ENCODE results near the gene MAP2K6. TPM values are rescaled to one million over a fixed set of nuclear protein-coding genes. Genes with fewer than 3 reads are reported as not detected.
A peak's percentile ranks its signal among the peaks of the same experiment; 100 is the strongest.
"Not testable (repeated sequence)": the region's sequence is repeated elsewhere in the genome, so short reads cannot be mapped to it uniquely, and the experiment has no call there.

Gene MAP2K6
- total RNA-seq, 1 experiment from 2014 or later, result 12.2 TPM

- DNase-seq, result no peak
Measured at GRCh38 chr17:69477903-69478266, 63.4 kb downstream of the MAP2K6 start.

DNA sequence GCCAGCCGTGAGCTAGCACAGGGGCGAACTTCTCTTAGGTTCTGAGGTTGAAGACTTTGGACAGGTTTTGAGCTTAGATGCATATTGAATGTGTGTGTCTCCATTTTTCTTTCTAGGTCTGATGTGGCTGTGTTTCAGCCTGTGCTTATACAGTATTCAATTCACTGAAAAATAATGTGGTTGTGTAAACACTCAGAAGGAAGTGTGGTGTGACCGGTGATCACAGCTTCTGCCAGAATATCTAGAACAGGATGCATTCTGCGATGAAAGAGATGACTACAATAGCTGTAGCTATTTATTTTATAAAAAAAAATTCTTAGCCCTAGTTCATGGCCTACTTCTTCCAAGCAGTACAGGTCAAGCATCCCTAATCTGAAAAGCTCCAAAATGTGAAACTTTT, 64.4 kb downstream of the MAP2K6 start:
- no peaks in the 10 kb centered on the region for H3K9me3 ChIP-seq (ENCODE audit: low read length)
- no peak overlapping the region for H3K4me2 ChIP-seq (ENCODE audit: low read length)
- no peaks in the 10 kb centered on the region for H3K27me3 ChIP-seq (ENCODE audit: low read length)
- BruUV-seq (replicated peaks), result no TSS peak
- H3K9ac ChIP-seq (ENCODE audit: low read length), result no peak overlapping the region
- H3K79me2 ChIP-seq (ENCODE audit: low read length), result no peaks in the 10 kb centered on the region
- ChIA-PET POLR2A (ENCODE audit: unreplicated experiment) (interaction anchor here (0.6 to 1.0 kb wide), 4 partner anchors 61 to 671 kb away, joined by 3 to 5 read pairs (median 4); no protein-coding TSS in a partner anchor), CTCF (interaction anchor here (0.5 to 0.6 kb wide), 2 partner anchors 46 to 234 kb away, joined by 3 to 4 read pairs; no protein-coding TSS in a partner anchor)
- no peak overlapping the region for H3K27ac ChIP-seq (ENCODE audit: low read length)
- H4K20me1 ChIP-seq (ENCODE audit: low read length), result no peaks in the 10 kb centered on the region
- H3F3A ChIP-seq (ENCODE audit: low read length, unreplicated experiment), result no peaks in the 10 kb centered on the region
- no peak overlapping the region for H2AFZ ChIP-seq (ENCODE audit: low read length)
- no peaks in the 10 kb centered on the region for H3K9me2 ChIP-seq (replicated peaks; ENCODE audit: low read length)
- DNase-seq (peak; percentile 9), ATAC-seq (peak; percentile 85)
- no peak overlapping the region for H3K4me3 ChIP-seq (ENCODE audit: low read length)
- H3K4me1 ChIP-seq (ENCODE audit: insufficient read depth, low read length), result peaks cover 10% of the 10 kb centered on the region
- H3K36me3 ChIP-seq (ENCODE audit: low read depth, low read length), result no peaks in the 10 kb centered on the region
- intact Hi-C loops (cut with micrococcal nuclease), result loop anchor here (5.0 kb wide), 1 partner anchor 42 kb away; no protein-coding TSS in a partner anchor
- TF ChIP-seq, protein P1, sequence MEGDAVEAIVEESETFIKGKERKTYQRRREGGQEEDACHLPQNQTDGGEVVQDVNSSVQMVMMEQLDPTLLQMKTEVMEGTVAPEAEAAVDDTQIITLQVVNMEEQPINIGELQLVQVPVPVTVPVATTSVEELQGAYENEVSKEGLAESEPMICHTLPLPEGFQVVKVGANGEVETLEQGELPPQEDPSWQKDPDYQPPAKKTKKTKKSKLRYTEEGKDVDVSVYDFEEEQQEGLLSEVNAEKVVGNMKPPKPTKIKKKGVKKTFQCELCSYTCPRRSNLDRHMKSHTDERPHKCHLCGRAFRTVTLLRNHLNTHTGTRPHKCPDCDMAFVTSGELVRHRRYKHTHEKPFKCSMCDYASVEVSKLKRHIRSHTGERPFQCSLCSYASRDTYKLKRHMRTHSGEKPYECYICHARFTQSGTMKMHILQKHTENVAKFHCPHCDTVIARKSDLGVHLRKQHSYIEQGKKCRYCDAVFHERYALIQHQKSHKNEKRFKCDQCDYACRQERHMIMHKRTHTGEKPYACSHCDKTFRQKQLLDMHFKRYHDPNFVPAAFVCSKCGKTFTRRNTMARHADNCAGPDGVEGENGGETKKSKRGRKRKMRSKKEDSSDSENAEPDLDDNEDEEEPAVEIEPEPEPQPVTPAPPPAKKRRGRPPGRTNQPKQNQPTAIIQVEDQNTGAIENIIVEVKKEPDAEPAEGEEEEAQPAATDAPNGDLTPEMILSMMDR (conservative IDR thresholded peaks at IDR 0.05; ENCODE audit: low read depth, low read length), result no peak
- no peak for TF ChIP-seq EZH2 (IDR thresholded peaks at IDR 0.05; ENCODE audit: low read length, unreplicated experiment)
- TF ChIP-seq EZH2phosphoT487 (IDR thresholded peaks at IDR 0.05; ENCODE audit: borderline replicate concordance, low read length), result no peak

More at GRCh38 chr17:69477903-69478266, 63.4 kb downstream of the MAP2K6 start:
- Histone ChIP-seq H2AFZ (ENCODE audit: low read length) (no peak overlapping the region), H3K4me2 (ENCODE audit: low read length) (no peak overlapping the region), H3K4me3 (ENCODE audit: low read length) (no peak overlapping the region), H3K36me3 (ENCODE audit: low read depth, low read length) (no peaks in the 10 kb centered on the region), H3F3A (ENCODE audit: low read length, unreplicated experiment) (no peaks in the 10 kb centered on the region), H3K9me3 (ENCODE audit: low read length) (no peaks in the 10 kb centered on the region), H3K27ac (ENCODE audit: low read length) (no peak overlapping the region), H4K20me1 (ENCODE audit: low read length) (no peaks in the 10 kb centered on the region), H3K9ac (ENCODE audit: low read length) (no peak overlapping the region), H3K27me3 (ENCODE audit: low read length) (no peaks in the 10 kb centered on the region), H3K9me2 (replicated peaks; ENCODE audit: low read length) (no peaks in the 10 kb centered on the region), H3K79me2 (ENCODE audit: low read length) (no peaks in the 10 kb centered on the region), H3K4me1 (ENCODE audit: insufficient read depth, low read length) (peaks cover 15% of the 10 kb centered on the region)
- CTCF ChIA-PET, result no interaction called here
- no TSS peak for BruUV-seq (replicated peaks)
- intact Hi-C loops (cut with micrococcal nuclease), result loop anchor here (5.0 kb wide), 1 partner anchor 41 kb away; no protein-coding TSS in a partner anchor
- TF ChIP-seq, protein P1 (conservative IDR thresholded peaks at IDR 0.05; ENCODE audit: low read depth, low read length), result no peak
- no peak for TF ChIP-seq EZH2 (IDR thresholded peaks at IDR 0.05; ENCODE audit: low read length, unreplicated experiment)
- no peak for TF ChIP-seq EZH2phosphoT487 (IDR thresholded peaks at IDR 0.05; ENCODE audit: borderline replicate concordance, low read length)
- POLR2A ChIA-PET (ENCODE audit: unreplicated experiment), result interaction anchor here (0.6 kb wide), 1 partner anchor 487 kb away, joined by 16 read pairs; no protein-coding TSS in a partner anchor
- no peak for ATAC-seq

DNA sequence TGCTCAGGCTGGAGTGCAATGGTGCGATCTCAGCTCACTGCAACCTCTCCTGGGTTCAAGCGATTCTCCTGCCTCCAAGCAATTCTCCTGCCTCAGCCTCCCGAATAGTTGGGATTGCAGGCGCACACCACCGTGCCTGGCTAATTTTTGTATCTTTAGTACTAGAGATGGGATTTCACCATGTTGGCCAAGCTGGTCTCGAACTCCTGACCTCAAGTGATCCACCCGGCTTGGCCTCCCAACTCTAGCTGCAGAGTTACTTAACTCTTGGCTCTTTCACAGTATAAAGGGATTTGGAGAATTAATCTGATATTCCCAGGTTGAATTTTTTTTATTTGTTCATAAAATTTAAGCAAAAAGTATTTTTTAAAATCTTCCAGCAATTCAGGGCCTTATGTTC, 65.3 kb downstream of the MAP2K6 start:
- H3K79me2 ChIP-seq (ENCODE audit: low read length); H3K27me3 ChIP-seq (ENCODE audit: low read length); ATAC-seq; H3K9me2 ChIP-seq (replicated peaks; ENCODE audit: low read length); H2AFZ ChIP-seq (ENCODE audit: low read length); H3K4me1 ChIP-seq (ENCODE audit: insufficient read depth, low read length); H3F3A ChIP-seq (ENCODE audit: low read length, unreplicated experiment); DNase-seq; H3K36me3 ChIP-seq (ENCODE audit: low read depth, low read length); CTCF ChIA-PET; H3K27ac ChIP-seq (ENCODE audit: low read length); H4K20me1 ChIP-seq (ENCODE audit: low read length); H3K4me3 ChIP-seq (ENCODE audit: low read length); BruUV-seq (replicated peaks); H3K4me2 ChIP-seq (ENCODE audit: low read length); POLR2A ChIA-PET (ENCODE audit: unreplicated experiment); H3K9ac ChIP-seq (ENCODE audit: low read length); H3K9me3 ChIP-seq (ENCODE audit: low read length): not testable (repeated sequence)
- intact Hi-C loops (cut with micrococcal nuclease), result loop anchor here (5.0 kb wide), 1 partner anchor 42 kb away; no protein-coding TSS in a partner anchor

Data from PC-3 (cell line).